IPS-11a (cell line): ENCODE measurements around the gene FCHSD1.
"Not testable (repeated sequence)": the region's sequence is repeated elsewhere in the genome, so short reads cannot be mapped to it uniquely, and the experiment has no call there.

Experiments used
- H3K4me3 ChIP-seq: one replicate; pipeline ENCODE4 v1.5.1; 2013; ENCODE audit warnings: low read depth, low read length, control low read depth

Gene FCHSD1

DNA sequence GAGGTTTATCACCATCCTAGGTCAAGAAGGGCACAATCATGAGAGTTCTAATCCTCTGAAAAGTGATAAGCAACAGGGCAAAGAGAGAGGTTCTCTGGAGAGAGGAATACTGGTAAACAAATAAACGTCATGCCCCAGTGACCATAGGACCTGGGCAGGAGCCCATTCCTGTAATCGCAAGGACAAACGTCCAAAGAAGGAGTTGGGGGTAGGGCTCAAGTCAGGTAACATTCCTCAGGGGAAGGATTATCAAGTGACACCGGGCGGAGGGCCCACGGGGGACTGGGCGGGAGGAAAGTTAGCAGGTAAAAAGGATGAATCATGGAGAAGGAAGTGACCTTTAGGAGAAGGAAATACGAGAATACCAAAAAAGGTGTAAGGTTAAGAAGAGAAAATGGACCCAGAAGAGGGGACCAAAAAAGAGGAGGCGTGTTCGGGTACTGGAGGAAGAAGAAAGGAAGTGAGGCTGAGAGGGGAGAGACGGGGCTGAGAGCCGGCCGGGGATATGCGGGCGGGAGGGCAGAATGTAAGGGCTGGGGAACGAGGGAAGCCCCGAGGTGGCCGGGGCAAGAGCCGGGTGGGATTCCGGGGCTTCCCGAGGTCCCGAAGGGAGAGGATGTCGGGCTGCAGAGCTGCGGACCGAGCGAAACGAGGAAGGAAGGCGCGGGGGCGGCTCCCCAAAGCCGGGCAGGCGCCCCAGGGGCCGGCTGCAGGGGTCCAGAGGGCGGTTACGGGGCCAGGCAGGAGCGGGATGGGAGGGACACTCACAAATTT lies 33.0 kb downstream of the FCHSD1 start:
- H3K4me3 ChIP-seq: peak overlapping the region; percentile 73

DNA sequence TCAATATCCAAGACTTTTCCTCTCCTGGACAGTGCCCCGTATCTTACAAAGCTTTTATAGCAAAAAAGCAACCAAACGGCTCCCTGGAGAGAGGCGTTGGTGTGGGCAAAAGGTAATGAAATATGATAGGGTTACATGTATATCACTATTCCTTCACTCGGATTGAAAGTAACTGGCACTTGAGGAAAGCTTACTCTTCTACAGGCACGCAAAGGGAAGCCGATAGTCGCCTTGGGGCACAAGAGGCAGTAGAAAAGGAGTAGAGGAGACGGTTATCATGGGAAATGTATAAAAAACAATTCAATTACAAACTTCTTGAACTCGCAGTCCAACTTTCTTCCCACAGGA lies 33.6 kb downstream of the FCHSD1 start:
- peak overlapping the region; percentile 73 for H3K4me3 ChIP-seq

DNA sequence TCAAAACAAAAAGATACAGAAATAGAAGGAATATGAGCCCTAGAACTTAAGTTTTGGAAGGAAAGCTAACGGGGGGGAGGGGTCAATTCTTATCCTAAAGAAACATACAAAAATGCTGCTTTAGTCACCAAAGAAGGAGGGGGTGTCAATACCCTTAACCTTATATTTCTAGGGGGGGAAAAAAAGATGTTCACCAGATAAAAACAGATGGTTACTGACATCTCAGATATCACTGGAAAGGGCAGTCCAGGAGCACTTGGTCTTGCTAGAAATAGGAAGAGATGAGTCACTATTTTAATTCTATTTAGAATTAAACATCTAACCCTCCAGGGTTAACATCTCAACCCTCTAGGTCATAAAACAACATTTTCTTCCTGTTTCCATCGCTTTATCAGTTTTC lies 34.1 kb downstream of the FCHSD1 start:
- no peak overlapping the region for H3K4me3 ChIP-seq

DNA sequence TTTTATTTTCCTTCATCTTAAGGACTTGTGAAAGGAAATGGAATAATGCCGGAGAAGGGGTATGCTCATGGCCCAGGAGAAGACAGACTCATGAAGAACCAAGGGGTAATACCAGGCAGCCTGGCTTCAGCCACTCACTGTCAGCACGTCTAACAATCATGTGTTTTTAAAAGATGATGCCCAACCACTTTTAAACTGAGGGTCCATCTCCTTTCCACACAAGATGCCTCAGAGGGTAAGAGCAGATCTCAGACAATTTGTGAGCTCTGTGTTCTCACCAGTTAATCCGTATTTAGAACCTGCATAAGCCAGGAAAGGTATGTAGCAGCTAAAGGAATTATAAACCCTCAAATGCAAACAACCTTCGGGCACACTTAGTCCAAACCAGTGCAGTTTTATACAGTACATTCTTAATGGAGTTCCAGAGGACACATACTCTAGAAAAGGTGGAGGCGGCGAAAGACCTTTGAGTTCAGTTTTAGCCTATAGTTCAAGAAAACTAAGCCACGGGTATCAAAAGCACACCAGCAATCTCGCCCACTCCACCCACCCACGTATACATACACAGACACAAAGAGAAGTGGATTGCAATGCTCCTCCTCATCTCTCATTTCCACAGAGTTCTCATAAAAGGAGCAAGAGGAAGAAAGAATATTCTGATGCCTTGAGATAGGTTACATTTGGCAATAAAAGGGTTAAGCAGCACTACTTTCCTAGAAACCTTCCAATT lies 35.1 kb downstream of the FCHSD1 start:
- H3K4me3 ChIP-seq: peak overlapping the region; percentile 2

GRCh38 chr5:141613344-141613743 lies 37.9 kb downstream of the FCHSD1 start:
- H3K4me3 ChIP-seq: no peak overlapping the region

GRCh38 chr5:141611289-141611688 lies 39.9 kb downstream of the FCHSD1 start:
- H3K4me3 ChIP-seq: no peak overlapping the region

GRCh38 chr5:141609921-141610320 lies 41.3 kb downstream of the FCHSD1 start:
- not testable (repeated sequence) for H3K4me3 ChIP-seq

GRCh38 chr5:141609044-141609443 lies 42.2 kb downstream of the FCHSD1 start:
- H3K4me3 ChIP-seq: no peak overlapping the region

GRCh38 chr5:141608557-141608956 lies 42.7 kb downstream of the FCHSD1 start:
- H3K4me3 ChIP-seq: no peak overlapping the region

DNA sequence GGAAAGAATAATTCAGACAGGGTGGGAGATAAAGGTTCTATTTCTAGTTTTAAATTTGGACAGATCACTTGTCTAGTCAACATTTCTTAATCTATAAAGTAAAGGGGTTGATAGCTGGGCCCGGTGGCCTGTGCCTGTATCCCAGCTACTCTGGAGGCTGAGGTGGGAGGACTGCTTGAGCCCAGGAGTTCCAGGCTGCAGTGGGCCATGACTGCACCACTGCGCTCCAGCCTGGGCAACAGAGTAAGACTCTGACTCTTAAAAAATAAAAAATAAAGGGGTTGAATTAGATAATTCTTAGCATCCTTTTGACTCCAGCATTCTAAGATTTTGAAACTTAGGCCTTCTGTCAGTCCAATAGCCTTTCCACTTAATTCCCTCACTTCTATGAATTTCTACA lies 43.2 kb downstream of the FCHSD1 start:
- H3K4me3 ChIP-seq: no peak overlapping the region

- H3K4me3 ChIP-seq: no peak overlapping the region
Measured at GRCh38 chr5:141605523-141606277, 45.5 kb downstream of the FCHSD1 start.

- H3K4me3 ChIP-seq: no peak overlapping the region
Measured at GRCh38 chr5:141603923-141604717, 47.1 kb downstream of the FCHSD1 start.

DNA sequence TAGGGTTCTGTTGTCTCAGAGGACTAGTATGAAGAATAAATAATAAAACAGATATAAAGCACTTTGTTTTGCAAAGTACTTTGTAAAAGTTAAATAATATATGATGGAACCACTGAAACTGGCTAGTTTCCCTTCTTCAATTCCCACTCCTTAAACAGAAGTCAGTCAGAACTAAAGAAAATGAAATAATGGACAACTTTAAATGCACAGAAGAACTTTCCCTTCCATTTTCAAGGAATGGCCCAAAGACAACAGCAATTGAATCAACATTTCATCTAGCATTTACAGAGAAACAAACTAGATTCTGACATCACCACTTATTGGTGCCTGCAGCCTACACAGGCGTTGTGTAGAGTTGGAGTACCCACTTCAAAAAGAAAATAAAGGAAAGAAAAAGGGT lies 48.6 kb downstream of the FCHSD1 start:
- H3K4me3 ChIP-seq: no peak overlapping the region

- H3K4me3 ChIP-seq: no peak overlapping the region
Measured at GRCh38 chr5:141598391-141599345, 52.5 kb downstream of the FCHSD1 start.

- H3K4me3 ChIP-seq: no peak overlapping the region
Measured at GRCh38 chr5:141597814-141598213, 53.4 kb downstream of the FCHSD1 start.

DNA sequence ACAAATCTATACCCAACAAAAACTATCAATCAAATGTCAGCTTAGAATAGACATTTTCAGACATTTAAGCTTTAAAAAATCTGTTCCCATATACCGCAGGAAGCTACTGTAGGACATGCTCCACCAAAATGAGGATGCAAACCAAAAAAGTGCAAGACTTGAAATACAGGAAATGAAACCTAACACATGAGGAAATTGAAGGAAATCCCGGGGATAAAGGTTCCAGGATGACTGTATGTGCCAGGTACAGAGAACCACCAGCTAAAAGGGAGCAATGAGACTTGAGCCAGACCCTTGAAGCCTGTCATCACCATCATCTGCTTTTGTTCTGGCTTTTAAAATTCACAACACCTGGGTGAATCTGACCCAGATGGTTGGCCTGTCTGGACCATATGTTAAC lies 53.8 kb downstream of the FCHSD1 start:
- H3K4me3 ChIP-seq: no peak overlapping the region

DNA sequence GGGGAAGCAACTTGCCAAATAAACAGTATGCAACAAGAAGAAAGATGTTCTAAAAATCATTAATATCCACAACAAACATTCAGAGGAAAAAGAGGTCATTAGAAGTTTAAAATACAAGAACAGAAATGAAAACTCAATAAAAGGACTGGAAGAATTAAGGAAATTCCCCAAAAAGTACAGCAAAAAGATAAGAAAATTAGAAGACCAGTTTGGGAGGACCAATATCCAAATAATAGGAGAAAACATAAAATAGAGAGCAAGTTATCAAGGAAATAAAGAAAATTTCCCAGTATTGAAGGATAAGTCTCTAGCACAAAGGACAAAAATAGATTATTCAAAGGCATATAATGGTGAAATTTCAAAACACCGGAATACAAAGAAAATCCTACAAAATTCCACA lies 54.4 kb downstream of the FCHSD1 start:
- H3K4me3 ChIP-seq: no peak overlapping the region

DNA sequence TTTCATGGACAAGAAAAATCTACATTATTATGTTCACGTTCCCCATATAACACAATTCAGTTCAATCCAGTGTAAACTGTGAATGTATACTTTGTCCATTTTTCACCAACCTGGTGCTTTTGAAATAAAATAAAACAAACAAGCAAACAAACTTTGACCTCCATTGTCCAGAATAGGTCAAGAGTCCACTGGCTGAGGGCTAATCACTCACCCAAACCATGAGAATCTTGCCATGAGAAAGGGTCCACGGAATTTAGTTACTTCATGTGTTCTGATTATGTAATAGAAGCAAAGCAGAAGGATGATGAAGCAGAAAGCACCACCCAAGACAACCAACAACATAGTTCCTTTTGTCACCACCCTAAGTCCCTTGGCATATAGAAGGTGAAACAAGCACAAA lies 61.1 kb downstream of the FCHSD1 start:
- H3K4me3 ChIP-seq: no peak overlapping the region
